ENCODE measurements around the gene CHST7.
"Not testable (repeated sequence)": the region's sequence is repeated elsewhere in the genome, so short reads cannot be mapped to it uniquely, and the experiment has no call there.

Gene CHST7

GRCh38 chrX:46573331-46573891 lies at the start of gene CHST7:
CHST7 (plus strand) TSS chrX:46573765; CDS start chrX:46573932, 167 bp downstream.
- peak in 50 of 58 donors; percentile 2 to 55 (median 26) for DNase-seq

DNA sequence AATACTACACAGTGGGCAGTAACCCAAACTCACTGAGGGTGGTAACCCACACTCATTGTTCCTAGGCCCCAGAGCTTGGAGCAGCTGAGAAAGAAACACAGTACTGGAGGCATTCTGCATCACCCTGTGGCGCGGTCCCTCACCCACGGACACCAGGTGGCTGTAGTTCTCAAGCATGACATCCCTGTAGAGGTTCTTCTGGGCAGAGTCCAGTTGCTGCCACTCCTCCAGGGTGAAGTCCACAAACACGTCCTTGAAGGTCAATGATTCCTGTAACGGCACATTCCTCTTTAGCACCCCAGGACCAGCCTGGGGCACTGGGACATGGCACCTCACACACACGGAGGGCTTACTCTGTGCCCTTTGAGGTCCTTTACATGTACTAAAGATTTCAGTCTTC lies 44.9 kb upstream of the CHST7 start:
- DNase-seq, result not testable (repeated sequence)

DNA sequence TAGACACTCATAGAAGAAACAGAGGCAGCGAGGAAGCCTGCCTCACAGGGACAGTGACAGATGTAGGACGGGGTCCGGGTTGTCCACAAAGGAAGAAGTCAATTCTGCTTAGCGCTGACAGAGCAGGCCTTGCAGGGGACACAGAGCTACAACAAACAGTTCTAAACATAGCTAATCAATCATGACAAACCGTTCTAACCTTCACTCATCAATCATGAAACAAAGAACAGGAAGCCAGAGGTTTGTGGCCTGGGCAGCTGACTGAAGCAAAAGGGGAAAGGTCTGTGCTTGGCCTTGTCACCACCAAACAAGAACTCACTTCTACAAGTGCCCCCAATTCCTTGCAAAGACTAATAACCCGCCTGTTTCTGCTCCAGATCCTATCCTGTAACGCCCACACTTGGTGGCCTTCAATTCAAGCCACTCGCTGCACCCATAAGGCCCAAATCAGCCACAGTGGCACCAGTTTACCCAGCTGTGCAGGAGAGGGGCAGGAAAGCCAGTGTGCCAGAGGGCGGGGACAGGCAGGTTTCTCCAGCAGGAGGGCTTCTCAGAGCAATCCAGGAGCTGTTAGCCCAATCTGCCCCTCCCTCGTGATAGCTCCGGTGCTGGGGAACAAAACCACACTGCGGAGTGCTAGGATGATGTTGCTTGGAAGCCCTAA lies 43.7 kb upstream of the CHST7 start:
- DNase-seq, result not testable (repeated sequence)

GRCh38 chrX:46530404-46530908 lies 43.1 kb upstream of the CHST7 start:
- DNase-seq, result not testable (repeated sequence)

- DNase-seq, result no peak
These were observed 42.1 kb upstream of the CHST7 start for GRCh38 chrX:46531442-46531841.

DNA sequence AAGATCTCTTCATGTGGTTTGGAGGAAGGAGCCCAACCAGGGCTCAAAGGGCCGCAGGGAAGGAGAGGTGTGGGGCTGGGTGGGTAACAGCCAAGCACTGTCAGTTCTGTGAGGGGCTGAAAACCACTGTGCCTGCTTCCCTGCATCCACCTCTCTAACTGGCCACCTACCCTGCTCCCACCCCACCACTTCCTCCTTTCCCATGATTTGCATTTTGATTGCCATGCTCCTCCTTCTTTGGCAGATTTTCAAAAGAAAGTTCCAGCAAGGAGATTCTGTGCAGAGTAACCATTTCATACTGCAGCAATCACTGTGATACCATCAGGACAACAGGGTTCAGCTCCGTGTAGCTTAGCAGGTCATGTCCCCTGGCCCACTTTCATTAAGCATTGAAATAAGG lies 30.1 kb upstream of the CHST7 start:
- DNase-seq, result no peak

- DNase-seq, result not testable (repeated sequence)
These were observed 29.0 kb upstream of the CHST7 start for GRCh38 chrX:46544527-46544926.

GRCh38 chrX:46545111-46546005 lies 28.2 kb upstream of the CHST7 start, which contains the start of gene ZNF674:
ZNF674 (minus strand) TSS chrX:46545421; CDS start chrX:46542087, 3,334 bp downstream.
- peak; percentile 18 to 89 (median 78) for DNase-seq

DNA sequence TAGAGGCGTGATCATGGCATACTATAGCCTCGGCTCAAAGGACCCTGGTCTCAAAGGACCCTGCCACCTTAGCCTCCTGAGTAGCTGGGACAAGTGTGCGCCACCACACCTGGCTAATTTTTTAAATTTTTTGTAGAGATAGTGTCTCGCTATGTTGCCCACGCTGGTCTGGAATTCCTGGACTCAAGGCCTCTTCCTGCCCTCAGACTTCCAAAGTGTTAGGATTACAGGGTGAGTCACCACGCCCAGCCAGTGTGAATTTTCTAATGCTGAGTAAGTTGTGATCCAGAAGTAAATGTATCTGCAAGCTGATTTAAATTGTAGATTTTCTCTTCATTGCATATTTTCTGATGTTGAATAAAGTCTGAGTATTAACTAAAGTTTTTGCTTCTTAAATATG lies 25.7 kb upstream of the CHST7 start:
- no peak for DNase-seq

GRCh38 chrX:46549914-46550313 lies 23.7 kb upstream of the CHST7 start:
- DNase-seq, result no peak

DNA sequence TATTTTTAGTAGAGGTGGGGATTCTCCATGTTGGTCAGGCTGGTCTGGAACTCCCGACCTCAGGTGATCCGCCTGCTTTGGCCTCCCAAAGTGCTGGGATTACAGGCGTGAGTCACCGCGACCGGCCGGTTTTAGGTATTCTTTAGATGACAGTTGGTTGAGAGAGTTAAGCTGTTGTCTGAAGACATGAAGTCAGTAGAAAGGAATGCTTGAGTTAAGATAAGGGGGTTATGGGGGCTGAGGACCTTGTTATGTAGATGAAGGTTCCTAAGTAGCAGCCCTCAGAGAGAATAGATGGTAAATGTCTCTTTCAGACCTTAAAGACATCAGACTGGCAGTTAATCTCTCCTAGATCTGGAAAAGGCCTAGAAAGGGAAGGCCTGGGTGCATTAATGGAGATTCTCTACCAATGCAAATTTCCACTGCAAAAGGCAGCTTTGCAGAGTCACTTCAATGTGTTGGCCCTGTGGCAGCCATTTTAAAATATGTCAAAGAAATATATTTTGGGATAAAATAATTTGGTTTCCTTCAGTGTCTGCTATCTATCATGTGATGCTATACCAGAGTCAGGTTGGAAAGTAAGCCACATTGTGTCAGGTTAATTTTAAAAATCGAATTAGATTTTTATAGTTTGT lies 22.0 kb upstream of the CHST7 start:
- no peak for DNase-seq

DNA sequence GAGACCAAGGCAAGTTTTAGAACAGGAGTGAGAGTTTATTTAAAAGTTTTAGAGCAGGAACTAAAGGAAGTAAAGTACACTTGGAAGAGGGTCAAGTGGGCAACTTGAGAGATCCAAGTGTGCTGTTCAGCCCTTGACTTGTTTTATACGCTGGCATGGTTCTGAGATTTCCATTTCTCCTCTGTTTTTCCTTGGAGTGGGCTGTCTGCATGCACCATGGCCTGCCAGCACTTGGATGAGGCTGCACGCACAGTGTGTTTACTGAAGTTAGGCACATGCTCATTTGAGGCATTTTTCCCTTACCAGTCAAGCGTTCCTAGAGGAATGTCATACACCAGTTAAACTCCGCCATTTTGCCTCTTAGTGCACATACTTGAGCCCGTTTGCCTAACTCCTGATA lies 19.6 kb upstream of the CHST7 start:
- no peak for DNase-seq

GRCh38 chrX:46554942-46555341 lies 18.6 kb upstream of the CHST7 start:
- no peak for DNase-seq

GRCh38 chrX:46559062-46559461 lies 14.5 kb upstream of the CHST7 start:
- DNase-seq, result no peak

DNA sequence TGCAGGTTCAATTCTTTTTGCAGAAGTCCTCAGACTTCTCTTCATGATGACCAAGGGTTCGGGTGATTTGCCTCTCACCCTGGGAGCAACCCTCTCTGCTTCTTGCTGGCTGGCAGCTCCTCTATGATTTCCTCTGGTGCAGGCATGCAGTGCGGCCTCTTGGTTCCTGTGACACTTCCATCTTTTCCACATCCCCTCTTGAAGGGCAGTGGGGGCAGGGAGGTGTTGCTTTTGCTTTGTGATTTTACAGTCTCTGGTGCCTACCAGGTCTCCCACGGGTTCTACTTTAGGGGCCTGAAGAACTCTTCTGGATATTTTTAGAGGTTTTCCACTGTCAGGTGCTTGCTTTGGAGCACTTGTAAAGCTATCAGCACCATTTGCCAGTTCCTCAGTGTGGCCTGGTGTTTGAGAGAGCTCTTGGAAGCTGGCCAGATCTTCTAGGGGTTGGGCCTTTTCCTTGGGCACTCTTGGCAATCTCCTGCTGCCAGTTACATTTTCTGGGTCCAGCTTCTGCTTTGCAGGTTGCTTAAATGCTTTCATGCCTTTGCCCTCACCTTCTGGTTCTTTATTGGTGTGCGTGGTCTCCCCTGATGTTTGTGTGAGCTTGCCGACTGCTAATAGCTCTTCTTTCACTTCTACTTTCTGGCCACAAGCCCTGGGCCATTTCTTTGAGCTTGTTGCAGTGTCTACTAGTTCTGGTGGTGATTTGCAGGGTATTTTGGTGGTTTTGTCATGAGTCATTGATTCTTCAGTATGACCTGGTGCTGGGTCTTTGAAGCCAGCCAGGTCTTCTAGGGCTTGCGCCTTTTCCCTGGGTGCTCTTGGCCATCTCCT lies 11.5 kb upstream of the CHST7 start:
- DNase-seq, result peak in 7 of 58 donors; percentile 0 to 24 (median 1)

DNA sequence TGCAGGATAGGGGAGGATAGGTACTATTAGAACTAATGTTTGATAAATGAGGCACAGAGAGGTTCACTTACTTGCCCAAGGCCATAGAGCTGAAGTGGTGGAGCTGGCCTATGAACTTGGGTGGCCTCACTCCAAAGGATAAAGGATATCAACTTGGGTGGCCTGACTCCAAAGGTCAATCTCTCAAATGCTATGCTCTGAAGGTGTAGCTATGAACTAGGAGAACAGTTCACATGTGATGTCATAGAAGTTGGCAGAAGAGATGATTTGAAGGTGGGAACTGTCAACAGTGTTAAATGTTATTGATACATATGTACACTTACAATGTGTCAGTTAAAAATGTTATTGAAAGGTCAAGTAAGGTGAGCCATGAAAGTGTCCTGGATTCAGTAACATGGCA lies 6.2 kb upstream of the CHST7 start:
- DNase-seq, result no peak

GRCh38 chrX:46569621-46570020 lies 3.9 kb upstream of the CHST7 start:
- no peak for DNase-seq

- DNase-seq, result no peak
These were observed 1.9 kb upstream of the CHST7 start for GRCh38 chrX:46571423-46572339.

GRCh38 chrX:46572340-46572936 lies 1.1 kb upstream of the CHST7 start:
- no peak for DNase-seq
